Peyer's patch (tissue), 4 donors: ENCODE data around the gene SAMD5.

Experiments used
- CTCF ChIP-seq, 6 experiments: fragments of 450-650 bp in 4 of 6; fragments of 200-600 bp in 2 of 6; sonication (generic) in 1 of 6; IDR thresholded peaks; one replicate each; pipeline ENCODE4 v1.5.1; 2017 to 2019; ENCODE audit warnings: antibody characterized with exemption in 6 of 6, mild to moderate bottlenecking in 3 of 6, moderate library complexity in 1 of 6
- POLR2A ChIP-seq, 2 donors: fragments of 450-650 bp; IDR thresholded peaks; one replicate each; pipeline ENCODE4 v1.5.1; 2017; ENCODE audit warnings: antibody characterized with exemption in 2 of 2, mild to moderate bottlenecking in 2 of 2, moderate library complexity in 2 of 2

- TF ChIP-seq CTCF (IDR thresholded peaks at IDR 0.05) (no peak), POLR2A (IDR thresholded peaks at IDR 0.05) (no peak)
Observed at GRCh38 chr6:147534116-147534860, 25.8 kb downstream of the SAMD5 start.
